ENCODE measurements around the gene GSTT2B.
"Not testable (repeated sequence)": the region's sequence is repeated elsewhere in the genome, so short reads cannot be mapped to it uniquely, and the experiment has no call there.

Gene GSTT2B

DNA sequence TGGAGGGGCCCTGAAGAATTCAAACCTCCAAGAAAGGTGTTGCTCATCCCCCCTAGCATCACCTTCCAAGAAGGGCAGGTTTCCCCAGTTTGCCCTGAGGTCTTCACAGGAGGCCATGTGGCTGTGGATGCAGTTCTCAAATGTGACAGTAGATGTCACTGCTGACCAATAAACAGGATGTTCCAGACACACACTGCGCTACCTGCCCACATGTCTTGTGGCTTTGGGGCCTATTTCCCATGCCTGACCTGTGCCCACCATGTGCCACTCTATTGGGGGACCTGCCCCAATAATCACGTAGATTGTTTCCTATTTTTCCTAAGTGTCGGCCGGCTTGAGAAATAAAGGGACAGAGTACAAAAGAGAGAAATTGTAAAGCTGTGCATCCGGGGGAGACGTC is 23.4 kb upstream of the GSTT2B start:
- peak in 1 of 2 donors; percentile 67 for DNase-seq

DNA sequence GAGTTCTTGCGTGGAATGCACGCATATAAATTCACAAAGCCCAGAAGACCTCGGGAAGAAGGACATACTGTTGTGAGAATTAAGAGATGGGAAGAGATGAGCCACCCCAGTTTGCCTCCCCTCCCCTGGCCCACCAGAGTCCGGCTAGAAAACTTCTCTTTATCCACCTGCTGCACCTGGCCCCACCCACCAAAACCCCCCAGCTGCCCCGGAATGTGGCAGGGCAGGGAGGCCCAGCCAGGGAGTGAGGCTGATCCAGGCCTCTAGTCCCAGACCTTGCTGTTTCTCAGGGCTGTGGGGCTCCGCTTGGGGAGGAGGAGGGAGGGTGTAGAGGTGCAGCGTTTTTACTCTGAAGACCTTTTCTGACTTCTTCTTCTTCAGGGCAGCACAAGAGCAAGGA is 19.6 kb upstream of the GSTT2B start:
- not testable (repeated sequence) for DNase-seq

DNA sequence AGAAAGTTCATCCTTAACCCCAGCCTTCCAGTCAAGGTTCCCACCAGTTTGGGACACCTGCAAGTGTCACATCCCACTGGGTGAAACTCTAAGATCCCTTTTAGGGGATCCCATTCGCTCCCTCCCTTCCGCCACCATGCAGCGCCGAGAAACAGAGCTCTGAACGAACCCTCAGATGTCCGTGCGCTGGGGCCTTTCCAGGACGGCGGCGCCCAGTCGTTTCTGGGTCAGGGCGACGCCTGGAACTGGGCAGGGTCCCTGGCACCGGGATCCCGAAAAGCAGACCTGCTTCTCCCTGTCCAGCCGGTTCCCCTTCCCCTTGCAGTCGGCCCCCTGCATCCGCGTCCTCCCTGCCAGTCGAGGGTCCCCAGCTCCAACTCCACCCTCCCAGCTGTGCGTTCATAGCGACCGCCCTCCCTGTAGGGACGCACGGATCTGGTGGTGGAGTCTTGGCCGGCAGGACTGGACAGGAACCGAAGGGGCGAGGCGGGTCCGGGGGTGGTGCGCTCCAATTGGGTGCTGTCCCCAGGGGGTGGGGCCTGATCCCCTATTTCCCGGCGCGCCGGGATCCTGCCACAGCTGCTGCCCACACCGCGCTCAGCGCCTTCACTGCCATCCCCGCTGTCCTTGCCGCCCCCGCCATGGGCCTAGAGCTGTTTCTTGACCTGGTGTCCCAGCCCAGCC is 18.7 kb upstream of the GSTT2B start, which contains the start of gene GSTT2:
GSTT2 (plus strand) TSS at position 578 of the 684 bp plus-strand sequence.
- DNase-seq, result not testable (repeated sequence)

DNA sequence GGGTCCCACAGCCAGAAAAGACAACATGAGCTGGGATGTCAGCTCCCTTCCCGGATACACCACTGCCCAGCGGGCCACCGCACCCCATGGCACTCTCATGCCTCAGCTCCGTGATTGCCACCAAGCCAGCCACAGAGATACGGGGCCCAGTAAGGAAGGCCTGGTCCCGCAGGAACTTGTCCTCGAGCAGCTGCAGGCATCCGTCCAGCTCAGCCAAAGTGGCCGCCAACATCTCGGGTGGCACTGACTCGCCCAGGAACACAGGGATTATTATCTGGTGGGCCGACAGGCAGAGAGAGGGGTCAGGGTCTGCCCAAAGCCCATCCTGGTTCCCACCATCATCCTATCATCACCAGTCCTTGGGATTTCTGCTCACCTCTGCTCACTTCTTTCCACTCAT is 16.3 kb upstream of the GSTT2B start:
- not testable (repeated sequence) for DNase-seq

DNA sequence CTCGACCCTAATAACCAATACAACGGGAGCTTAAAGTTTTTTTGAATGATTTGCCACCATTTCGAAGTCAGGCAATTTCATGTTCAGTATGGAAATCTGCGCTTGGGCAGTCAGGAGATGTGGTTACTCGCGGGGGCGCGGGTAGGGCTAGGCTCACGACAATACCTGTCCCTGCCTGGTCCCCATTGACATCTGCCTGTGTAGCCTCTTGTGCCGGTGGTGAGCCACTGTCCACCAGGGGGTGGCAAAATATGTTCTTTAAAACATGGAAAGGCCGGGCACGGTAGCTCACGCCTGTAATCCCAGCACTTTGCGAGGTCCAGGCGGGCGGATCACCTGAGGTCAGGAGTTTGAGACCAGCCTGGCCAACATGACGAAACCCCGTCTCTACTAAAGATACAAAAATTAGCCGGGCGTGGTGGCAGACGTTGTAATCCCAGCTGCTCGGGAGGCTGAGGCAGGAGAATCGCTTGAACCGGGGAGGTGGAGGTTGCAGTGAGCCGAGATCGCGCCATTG is 13.9 kb upstream of the GSTT2B start:
- DNase-seq, result not testable (repeated sequence)

DNA sequence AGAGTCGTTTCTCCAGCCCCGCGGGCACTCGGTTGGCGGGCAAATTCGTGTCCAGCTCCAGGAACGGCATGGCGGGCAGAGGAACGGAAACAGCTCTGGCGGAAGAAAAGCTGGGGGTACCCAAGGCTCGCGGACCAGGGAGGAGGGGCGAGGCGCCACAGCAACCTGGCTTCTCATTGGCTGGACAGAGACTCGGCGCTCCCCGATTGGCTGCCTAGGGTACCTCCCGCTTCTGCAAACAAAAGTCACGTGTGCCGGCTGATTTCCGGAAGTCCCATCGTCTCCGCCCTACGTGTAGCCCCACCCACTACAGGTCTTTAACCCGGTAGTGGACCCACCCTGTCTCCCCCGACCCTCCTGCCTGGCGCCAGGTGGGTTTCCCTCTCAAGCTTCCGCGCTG is 13.3 kb upstream of the GSTT2B start, which contains the start of gene DDT:
DDT (minus strand) TSS at position 97 of the 400 bp plus-strand sequence; CDS start at position 70, 27 bp downstream.
- DNase-seq, result not testable (repeated sequence)

DNA sequence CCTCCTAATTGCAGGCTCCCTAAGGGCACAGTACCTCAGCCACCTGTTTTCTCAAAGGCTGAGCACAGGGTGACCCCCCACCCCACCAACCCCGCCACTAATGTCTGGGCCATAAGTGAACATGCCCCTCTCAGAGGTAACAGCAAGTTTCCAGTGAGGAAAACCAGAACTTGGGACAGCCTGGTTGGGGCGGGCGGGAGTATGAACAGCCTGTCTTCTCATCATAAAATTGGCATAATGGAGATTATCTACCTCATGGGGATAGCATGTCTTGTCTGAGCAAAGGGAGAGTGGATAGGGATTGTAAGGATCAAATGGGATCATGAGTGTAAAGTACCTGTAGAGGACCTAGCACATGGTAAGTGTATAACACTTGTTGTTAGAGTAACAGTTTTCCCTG is 10.9 kb upstream of the GSTT2B start:
- DNase-seq, result not testable (repeated sequence)

DNA sequence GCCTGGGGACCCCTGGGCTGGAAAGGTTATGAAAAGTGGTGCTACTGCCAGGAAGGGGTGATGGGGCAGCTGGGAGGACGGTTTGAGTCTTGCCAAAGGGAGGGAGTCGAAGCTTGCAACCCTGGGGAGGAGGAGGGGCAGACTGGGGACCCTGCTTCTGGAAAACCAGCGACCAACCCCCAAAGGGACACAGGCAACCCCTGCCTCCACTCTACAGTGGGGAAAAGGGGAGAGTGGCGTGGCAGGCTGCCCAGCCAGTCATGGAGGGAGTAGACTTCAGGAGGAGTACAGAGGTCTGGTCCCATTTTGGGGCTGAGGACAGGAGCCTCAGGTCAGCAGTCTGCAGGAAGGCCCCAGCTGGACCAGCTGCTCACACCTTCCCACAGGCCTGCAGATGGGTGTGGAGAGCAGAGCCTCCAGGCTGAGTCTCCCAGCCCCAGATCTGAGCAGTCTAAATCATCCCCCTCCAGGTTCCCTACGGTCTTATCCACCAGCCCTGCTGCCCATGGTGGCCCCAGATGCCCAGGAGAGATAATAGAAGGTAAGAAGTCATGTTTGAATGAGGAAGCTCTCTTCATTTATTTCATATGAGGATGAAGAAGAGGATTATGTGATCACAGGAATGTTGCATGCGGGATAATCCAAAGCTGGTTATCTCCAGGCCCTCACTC is 10.0 kb upstream of the GSTT2B start:
- no peak for DNase-seq

DNA sequence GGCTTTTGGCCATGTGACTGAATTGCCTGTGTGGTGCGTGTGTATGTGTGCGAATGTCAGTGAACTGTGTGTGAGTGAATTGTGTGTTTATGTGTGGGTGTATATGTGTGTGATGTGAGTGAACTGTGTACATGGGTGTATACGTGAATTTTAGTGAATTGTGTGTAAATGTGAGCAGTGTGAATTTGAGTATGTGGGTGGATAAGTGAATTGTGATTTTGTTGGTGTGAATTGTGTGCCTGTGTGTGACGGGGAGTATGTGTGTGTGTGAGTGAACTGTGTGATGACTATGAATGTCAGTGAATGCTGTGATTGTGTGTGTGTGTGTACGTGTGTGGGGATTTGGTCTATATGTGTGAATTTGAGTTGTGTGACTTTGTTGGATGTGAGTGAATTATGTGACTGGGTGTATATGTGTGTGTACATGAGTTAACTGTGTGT is 9.2 kb upstream of the GSTT2B start:
- no peak for DNase-seq

DNA sequence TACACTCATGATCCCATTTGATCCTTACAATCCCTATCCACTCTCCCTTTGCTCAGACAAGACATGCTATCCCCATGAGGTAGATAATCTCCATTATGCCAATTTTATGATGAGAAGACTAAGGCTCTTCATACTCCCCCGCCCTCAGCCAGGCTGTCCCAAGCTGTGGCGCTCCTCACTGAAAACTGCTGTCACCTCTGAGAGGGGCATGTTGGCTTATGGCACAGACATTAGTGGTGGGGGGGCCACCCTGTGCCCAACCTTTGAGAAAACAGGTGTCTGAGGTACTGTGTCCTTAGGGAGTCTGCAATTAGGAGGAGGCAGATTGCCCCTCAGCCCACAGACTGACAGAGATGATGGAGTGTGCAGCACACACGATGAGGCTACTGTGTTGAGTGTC is 8.1 kb upstream of the GSTT2B start:
- no peak for DNase-seq

DNA sequence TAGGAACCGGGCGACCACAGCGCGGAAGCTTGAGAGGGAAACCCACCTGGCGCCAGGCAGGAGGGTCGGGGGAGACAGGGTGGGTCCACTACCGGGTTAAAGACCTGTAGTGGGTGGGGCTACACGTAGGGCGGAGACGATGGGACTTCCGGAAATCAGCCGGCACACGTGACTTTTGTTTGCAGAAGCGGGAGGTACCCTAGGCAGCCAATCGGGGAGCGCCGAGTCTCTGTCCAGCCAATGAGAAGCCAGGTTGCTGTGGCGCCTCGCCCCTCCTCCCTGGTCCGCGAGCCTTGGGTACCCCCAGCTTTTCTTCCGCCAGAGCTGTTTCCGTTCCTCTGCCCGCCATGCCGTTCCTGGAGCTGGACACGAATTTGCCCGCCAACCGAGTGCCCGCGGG is 5.6 kb upstream of the GSTT2B start, which contains the start of gene DDTL:
DDTL (plus strand) TSS at position 321 of the 400 bp plus-strand sequence; CDS start at position 348, 27 bp downstream.
- DNase-seq, result not testable (repeated sequence)

DNA sequence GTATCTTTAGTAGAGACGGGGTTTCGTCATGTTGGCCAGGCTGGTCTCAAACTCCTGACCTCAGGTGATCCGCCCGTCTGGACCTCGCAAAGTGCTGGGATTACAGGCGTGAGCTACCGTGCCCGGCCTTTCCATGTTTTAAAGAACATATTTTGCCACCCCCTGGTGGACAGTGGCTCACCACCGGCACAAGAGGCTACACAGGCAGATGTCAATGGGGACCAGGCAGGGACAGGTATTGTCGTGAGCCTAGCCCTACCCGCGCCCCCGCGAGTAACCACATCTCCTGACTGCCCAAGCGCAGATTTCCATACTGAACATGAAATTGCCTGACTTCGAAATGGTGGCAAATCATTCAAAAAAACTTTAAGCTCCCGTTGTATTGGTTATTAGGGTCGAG is 5.1 kb upstream of the GSTT2B start:
- DNase-seq, result not testable (repeated sequence)

DNA sequence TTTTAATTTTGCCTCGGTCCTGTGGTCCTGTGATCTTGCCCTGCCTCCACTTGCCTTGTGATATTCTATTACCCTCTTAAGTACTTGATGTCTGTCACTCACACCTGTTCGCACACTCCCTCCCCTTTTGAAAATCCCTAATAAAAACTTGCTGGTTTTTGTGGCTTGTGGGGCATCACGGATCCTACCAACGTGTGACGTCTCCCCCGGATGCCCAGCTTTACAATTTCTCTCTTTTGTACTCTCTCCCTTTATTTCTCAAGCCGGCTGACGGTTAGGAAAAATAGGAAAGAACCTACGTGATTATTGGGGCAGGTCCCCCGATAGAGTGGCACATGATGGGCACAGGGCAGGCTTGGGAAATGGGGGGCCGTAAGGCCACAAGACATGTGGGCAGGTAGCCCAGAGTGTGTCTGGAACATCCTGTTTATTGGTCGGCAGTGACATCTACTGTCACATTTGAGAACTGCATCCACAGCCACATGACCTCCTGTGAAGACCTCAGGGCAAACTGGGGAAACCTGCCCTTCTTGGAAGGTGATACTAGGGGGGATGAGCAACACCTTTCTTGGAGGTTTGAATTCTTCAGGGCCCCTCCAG is 4.6 kb downstream of the GSTT2B start:
- peak; percentile 75 to 81 for DNase-seq

DNA sequence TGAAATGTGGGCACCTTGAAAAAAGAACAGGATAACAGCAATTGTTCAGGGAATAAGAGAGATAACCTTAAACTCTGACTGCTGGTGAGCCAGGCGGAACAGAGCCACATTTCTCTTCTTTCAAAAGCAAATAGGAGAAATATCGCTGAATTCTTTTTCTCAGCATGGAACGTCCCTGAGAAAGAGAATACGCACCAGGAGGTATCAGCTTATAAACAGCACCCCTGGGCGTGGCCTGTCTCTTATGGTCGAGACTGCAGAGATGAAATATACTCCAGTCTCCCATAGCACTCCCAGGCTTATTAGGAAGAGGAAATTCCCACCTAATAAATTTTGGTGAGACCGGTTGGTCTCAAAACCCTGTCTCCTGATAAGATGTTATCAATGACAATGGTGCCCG is 5.1 kb downstream of the GSTT2B start:
- not testable (repeated sequence) for DNase-seq

DNA sequence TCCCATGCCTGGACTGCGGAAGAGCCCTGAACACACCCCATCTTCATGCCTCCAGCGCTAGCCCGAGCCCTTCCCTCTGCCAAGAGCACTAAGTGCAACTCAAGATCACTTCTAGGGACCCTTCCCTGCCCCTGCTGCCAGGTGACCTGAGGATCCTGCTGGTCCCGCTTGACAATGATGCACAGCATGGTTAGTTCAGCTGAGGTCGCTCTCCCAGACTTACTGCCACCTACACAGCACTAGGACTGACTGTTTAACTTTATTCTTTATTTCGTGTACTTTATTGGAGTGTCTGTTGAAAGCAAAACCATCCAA is 6.0 kb downstream of the GSTT2B start:
- DNase-seq, result not testable (repeated sequence)

DNA sequence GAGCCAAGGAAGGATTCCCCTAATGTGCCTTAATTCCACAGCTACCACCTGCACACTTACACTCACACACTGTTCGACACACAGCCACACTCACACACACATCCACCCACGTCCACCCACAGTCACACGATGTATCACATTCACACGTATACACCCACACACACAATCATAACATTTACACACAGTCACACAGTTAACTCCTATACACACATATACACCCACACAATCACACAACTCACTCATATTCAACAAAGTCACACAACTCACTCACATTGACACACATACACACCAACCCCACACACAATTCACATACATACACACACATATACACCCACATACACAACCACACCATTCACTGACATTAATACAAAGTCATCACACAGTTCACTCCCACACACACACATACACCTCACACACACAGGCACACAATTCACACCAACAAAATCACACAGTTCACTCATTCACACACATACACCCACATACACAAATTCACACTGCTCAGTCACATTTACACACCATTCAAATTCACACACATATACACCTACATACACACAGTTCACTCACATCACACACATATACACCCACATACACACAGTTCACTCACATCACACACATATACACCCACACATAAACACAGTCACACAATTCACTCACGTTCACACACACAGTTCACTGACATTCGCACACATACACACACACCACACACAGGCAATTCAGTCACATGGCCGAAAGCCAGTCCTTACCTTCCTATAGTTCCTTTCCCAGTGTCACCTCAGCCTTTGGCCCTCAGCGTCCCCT is 6.6 kb downstream of the GSTT2B start:
- DNase-seq, result not testable (repeated sequence)

DNA sequence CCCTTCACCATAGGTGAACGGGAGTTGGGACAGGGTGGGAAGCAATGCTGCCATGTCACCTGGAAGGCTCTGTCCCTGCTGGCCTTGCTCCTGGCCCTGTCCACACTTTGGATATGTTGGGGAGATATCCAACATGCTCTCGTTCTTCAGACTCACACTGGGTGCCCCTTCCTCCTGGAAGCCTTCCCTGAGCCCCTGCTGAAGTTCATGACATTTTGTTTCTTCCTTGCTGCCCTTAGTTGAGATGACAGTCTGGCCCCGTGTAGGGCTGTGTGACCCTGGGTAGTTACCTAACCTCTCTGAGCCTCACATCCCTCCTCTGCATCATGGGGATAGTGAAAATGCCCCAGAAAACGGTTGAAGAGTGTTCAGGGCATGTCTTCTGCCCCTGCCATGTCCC is 7.5 kb downstream of the GSTT2B start:
- DNase-seq, result not testable (repeated sequence)

DNA sequence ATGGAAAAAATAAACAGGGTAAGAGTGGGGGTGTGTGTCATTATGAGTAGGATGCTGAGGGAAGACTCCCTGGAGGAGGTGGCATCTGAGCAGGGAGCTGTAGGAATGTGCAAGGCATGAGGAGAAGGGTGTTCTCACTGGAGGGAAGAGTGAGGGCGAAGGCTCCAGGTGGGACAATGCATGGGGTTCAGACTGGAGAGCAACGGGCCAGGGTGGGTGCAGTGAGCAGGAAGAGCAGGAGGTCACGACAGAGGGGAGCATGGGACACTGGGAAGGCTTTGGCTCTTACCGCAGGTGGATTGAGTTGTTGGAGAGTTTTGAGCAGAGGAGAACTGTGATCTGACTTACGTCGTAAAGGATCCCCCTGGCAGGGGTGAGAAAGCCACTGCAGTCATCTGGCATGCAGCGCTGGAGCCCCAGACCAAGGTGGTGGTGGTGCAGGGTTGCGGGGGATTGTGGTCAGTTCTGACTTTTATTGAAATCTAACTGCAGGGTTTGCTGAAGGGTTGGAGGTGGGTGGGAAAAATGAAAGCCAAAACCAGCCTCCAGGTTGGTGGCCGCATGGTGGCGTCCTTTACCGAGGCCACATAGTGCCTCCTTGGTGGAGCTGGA is 8.1 kb downstream of the GSTT2B start:
- not testable (repeated sequence) for DNase-seq

DNA sequence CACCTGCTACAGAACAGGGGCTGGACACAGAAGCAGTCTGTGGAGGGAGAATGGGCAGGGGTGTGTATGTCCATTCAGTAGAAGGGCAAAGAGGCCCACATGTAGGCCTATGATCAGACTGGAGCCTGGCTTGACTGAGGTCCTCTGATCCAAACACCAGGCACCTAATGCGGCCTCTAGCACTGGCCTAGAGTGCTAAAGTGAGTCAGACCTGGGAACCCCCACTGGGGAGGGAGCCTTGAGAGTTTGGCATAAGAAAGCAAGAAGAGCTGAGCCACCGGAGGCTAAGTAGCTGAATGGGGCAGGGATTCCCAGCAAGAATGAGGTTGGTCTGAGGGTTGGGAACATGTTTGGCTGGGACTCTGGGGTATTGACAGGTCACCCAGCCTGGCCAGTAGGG is 9.6 kb downstream of the GSTT2B start:
- not testable (repeated sequence) for DNase-seq

DNA sequence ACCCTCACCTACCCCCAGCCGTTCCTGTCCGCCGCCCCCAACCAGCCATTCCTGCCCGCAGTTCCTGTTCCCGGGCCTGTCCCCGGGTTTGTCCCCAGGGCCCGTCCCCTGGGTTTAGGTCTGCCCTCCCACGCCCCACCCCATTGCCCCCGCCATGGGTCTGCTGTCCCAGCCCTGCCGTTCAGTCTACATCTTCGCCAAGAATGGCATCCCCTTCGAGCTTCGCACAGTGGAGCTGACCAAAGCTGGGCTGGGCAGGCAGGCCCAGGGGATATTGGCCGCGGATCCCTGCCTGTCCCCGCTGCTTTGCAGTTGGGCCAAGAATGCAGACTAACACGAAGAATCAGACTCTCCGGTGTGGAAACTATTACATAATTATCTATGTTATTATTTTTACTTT is 11.2 kb downstream of the GSTT2B start:
- DNase-seq, result not testable (repeated sequence)

DNA sequence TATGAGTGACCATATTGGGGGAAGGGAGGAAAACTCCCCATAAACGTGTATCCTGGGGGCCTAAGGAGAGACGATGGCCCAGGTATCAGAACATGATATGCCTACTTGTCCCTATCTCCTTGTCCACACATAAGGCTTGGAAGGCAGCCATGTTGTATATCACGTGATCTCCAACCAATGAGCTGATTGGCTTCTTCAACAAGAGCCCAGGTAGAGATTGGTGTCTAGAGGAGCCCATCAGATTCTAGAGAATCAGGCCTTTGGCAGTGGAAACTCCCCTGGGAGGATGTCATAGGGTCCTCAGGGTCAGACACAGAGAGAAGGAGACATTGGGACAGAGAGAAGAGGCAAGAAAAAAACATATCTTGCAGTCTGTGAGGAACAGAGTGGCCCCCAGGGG is 13.6 kb downstream of the GSTT2B start:
- not testable (repeated sequence) for DNase-seq

DNA sequence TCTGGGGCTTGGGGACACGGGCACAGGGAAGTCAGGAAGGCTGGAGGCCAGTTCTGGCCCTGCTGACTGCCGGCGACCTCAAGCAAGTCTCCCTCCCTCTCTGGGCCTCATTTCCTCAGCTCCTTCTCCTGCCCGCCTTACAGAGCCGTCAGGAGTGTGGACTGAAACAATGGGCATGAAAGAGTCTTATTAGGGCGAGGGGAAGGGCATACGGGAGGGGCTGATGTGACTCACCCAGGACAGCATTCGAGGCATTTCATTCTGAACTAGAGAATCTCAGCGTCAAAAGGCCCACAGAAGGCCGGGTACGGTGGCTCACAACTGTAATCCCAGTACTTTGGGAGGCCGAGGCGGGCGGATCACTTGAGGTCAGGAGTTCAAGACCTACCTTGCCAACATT is 20.8 kb downstream of the GSTT2B start:
- DNase-seq, result not testable (repeated sequence)
